NCI-H146 treated with DMSO at 0.1 percent for 48 hours (cell line): ENCODE measurements around the gene VSIG4.
"Not testable (repeated sequence)": the region's sequence is repeated elsewhere in the genome, so short reads cannot be mapped to it uniquely, and the experiment has no call there.

Experiments
- DNase-seq: peaks from one replicate; lab custom pipeline; 2025; ENCODE audit not compliant: unreplicated experiment; lab: John Stamatoyannopoulos, UW

The VSIG4 gene

GRCh38 chrX:65985922-65986588, 53.8 kb downstream of the VSIG4 start:
- DNase-seq, result no peak

DNA sequence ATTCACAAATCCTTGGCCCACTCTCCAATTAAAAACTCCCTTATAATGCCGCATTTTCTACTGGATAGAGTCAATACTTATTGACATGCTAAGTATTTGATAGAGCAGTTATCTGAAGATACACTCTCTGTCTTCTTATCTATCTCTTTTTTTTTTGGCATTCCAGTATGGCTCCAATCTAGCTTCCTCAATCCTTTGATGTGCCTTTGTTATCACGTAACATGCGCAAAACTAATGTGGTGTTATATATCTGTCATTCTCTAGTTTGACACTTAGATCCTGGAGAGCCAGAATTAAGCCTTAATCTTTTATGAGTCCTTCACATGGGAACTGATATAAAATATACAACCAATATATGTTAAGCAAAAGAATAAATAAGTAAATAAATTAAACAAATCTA, 54.7 kb downstream of the VSIG4 start:
- DNase-seq, result no peak

DNA sequence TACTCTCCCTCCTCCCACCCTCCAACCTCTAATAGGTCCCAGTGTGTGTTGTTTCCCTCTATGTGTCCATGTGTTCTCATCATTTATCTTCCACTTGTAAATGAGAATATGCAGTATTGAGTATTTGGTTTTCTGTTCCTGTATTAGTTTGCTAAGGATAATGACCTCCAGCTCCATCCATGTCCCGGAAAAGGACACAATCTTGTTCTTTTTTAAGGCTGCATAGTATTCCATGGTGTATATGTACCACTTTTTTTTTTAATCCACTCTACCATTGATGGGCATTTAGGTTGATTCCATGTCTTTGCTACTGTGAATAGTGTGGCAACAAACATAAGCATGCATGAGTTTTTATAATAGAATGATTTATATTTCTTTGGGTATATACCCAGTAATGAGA, 62.7 kb downstream of the VSIG4 start:
- DNase-seq, result not testable (repeated sequence)

GRCh38 chrX:65976161-65976560, 63.7 kb downstream of the VSIG4 start:
- DNase-seq, result no peak

- DNase-seq, result not testable (repeated sequence)
These were observed 64.6 kb downstream of the VSIG4 start for GRCh38 chrX:65975161-65975751.
